ENCODE results near the gene NPAS4.
"Not testable (repeated sequence)": the region's sequence is repeated elsewhere in the genome, so short reads cannot be mapped to it uniquely, and the experiment has no call there.

Gene NPAS4

GRCh38 chr11:66373265-66373664 lies 47.6 kb upstream of the NPAS4 start:
- POLR2A ChIA-PET = no interaction called here
- Histone ChIP-seq H3K4me3 (ENCODE audit: low read depth, low read length) (no peak overlapping the region), H3K27ac (ENCODE audit: extremely low read depth, low read depth, low read length) (no peak overlapping the region)

GRCh38 chr11:66373690-66374287 lies 47.0 kb upstream of the NPAS4 start:
- H3K9me3 ChIP-seq (ENCODE audit: control insufficient read depth, insufficient read depth, low read depth, low read length); H3K4me3 ChIP-seq (ENCODE audit: low read depth, low read length); H3K36me3 ChIP-seq (ENCODE audit: control insufficient read depth in 2 of 2, insufficient read depth in 1 of 2, low read length in 2 of 2); H3K4me1 ChIP-seq (ENCODE audit: control insufficient read depth, insufficient read depth, low read length); H3K27ac ChIP-seq (ENCODE audit: extremely low read depth, low read depth, low read length): not testable (repeated sequence)
- TF ChIP-seq PRDM1 (tag by site-specific recombination; IDR thresholded peaks at IDR 0.05) = 0 out of 2 replicates have a peak, but pooled peaks have one; percentile 16
- TF ChIP-seq ZNF362 (tag by site-specific recombination; IDR thresholded peaks at IDR 0.05) = 0 out of 2 replicates have a peak, but pooled peaks have one; percentile 54
- TF ChIP-seq ZNF335 (tag by site-specific recombination; conservative IDR thresholded peaks at IDR 0.05) = peak; percentile 69
- ChIA-PET POLR2A (interaction anchor here (0.6 kb wide), 1 partner anchor 10 kb away, joined by 13 read pairs; no protein-coding TSS in a partner anchor), CTCF (interaction anchor here (1.5 to 6.5 kb wide), 2 partner anchors 13 to 15 kb away, joined by 4 to 41 read pairs; no protein-coding TSS in a partner anchor)

More at GRCh38 chr11:66373265-66373664, 47.6 kb upstream of the NPAS4 start:
- Histone ChIP-seq H3K9me3 (ENCODE audit: control insufficient read depth, insufficient read depth, low read depth, low read length) (no peaks in the 10 kb centered on the region), H3K36me3 (ENCODE audit: control insufficient read depth in 2 of 2, insufficient read depth in 1 of 2, low read length in 2 of 2) (peaks cover 0 to 14% of the 10 kb centered on the region in 2 experiments; a peak in 1 of 3 replicates), H3K4me1 (ENCODE audit: control insufficient read depth, insufficient read depth, low read length) (no peaks in the 10 kb centered on the region)
- TF ChIP-seq ZSCAN16 (tag by site-specific recombination; IDR thresholded peaks at IDR 0.05) (0 out of 2 replicates have a peak, but pooled peaks have one; percentile 9), ZBTB48 (tag by site-specific recombination; IDR thresholded peaks at IDR 0.05) (peak; percentile 99), ZBTB17 (tag by site-specific recombination; IDR thresholded peaks at IDR 0.05) (peak; percentile 46; the same call in 1 of the 2 replicates), ZEB2 (tag by site-specific recombination; IDR thresholded peaks at IDR 0.05) (peak; percentile 30; the same call in 1 of the 2 replicates), ZNF341 (tag by site-specific recombination; IDR thresholded peaks at IDR 0.05; ENCODE audit: low read depth) (peak; percentile 86), ZNF600 (tag by site-specific recombination; IDR thresholded peaks at IDR 0.05) (peak; percentile 83), ZNF776 (tag by site-specific recombination; IDR thresholded peaks at IDR 0.05; ENCODE audit: borderline replicate concordance) (no peak), ZSCAN23 (tag by site-specific recombination; IDR thresholded peaks at IDR 0.05) (no peak), ZNF707 (tag by site-specific recombination; IDR thresholded peaks at IDR 0.05) (no peak)
- CTCF ChIA-PET = interaction anchor here (1.5 to 6.5 kb wide), 2 partner anchors 13 to 16 kb away, joined by 4 to 41 read pairs; no protein-coding TSS in a partner anchor

GRCh38 chr11:66380264-66380663 lies 40.6 kb upstream of the NPAS4 start:
- H3K27ac ChIP-seq (ENCODE audit: extremely low read depth, low read depth, low read length); H3K4me1 ChIP-seq (ENCODE audit: control insufficient read depth, insufficient read depth, low read length); H3K9me3 ChIP-seq (ENCODE audit: control insufficient read depth, insufficient read depth, low read depth, low read length); H3K4me3 ChIP-seq (ENCODE audit: low read depth, low read length); H3K36me3 ChIP-seq (ENCODE audit: control insufficient read depth in 2 of 2, insufficient read depth in 1 of 2, low read length in 2 of 2): not testable (repeated sequence)
- ChIA-PET CTCF (interaction anchor here (1.1 to 2.2 kb wide), 4 partner anchors 8 to 69 kb away, joined by 3 to 17 read pairs (median 6); no protein-coding TSS in a partner anchor), POLR2A (interaction anchor here (1.1 kb wide), 1 partner anchor 8 kb away, joined by 7 read pairs; the partner anchor contains the start of gene SLC29A2)
- TF ChIP-seq ZNF600 (tag by site-specific recombination; IDR thresholded peaks at IDR 0.05) (peak; percentile 65; the same call in 1 of the 2 replicates), EGR2 (tag by site-specific recombination; IDR thresholded peaks at IDR 0.05; ENCODE audit: low read depth) (0 out of 2 replicates have a peak, but pooled peaks have one; percentile 11), ZBTB44 (tag by site-specific recombination; IDR thresholded peaks at IDR 0.05) (0 out of 2 replicates have a peak, but pooled peaks have one; percentile 9), ZNF394 (tag by site-specific recombination; IDR thresholded peaks at IDR 0.05; ENCODE audit: borderline replicate concordance) (peak; percentile 61; the same call in 1 of the 2 replicates), OSR2 (tag by site-specific recombination; IDR thresholded peaks at IDR 0.05) (peak; percentile 95)

- H3K4me3 ChIP-seq (ENCODE audit: low read depth, low read length); H3K9me3 ChIP-seq (ENCODE audit: control insufficient read depth, insufficient read depth, low read depth, low read length); H3K27ac ChIP-seq (ENCODE audit: extremely low read depth, low read depth, low read length); H3K4me1 ChIP-seq (ENCODE audit: control insufficient read depth, insufficient read depth, low read length); H3K36me3 ChIP-seq (ENCODE audit: control insufficient read depth in 2 of 2, insufficient read depth in 1 of 2, low read length in 2 of 2): not testable (repeated sequence)
- ChIA-PET CTCF (interaction anchor here (0.5 to 6.1 kb wide), 9 partner anchors 10 to 1583 kb away, joined by 3 to 58 read pairs (median 4); no protein-coding TSS in a partner anchor), POLR2A (interaction anchor here (0.9 to 2.3 kb wide), 2 partner anchors 12 to 72 kb away, joined by 11 to 14 read pairs; no protein-coding TSS in a partner anchor)
Observed at GRCh38 chr11:66384316-66384715, 36.5 kb upstream of the NPAS4 start.
